CD14-positive monocyte (primary cell): ENCODE measurements around the gene FGF14. TPM values are rescaled to one million over a fixed set of nuclear protein-coding genes. Genes with fewer than 3 reads are reported as not detected.

ENCODE experiments used
- DNase-seq, 3 donors: peaks; one replicate each; pipeline ENCODE4 v3.0.0-alpha.2; 2011 to 2022
- H2AFZ ChIP-seq: 2 replicates; pipeline ENCODE4 v1.6.0; 2012; ENCODE audit warnings: mild to moderate bottlenecking, low read depth, low read length, inconsistent platforms; ENCODE audit not compliant: insufficient read depth, poor library complexity, severe bottlenecking
- H3K27ac ChIP-seq, 2 donors: 1 replicate in 1 of 2; 2 replicates in 1 of 2; pipeline ENCODE4 v1.5.1; 2012 to 2013; ENCODE audit warnings: low read length in 2 of 2, control low read depth in 1 of 2, inconsistent platforms in 1 of 2, low read depth in 1 of 2, mild to moderate bottlenecking in 1 of 2
- H3K27me3 ChIP-seq, 2 donors: one replicate each; pipeline versions ENCODE4 v1.6.0 to v1.6.1; 2011 to 2013; ENCODE audit warnings: low read length in 2 of 2; ENCODE audit not compliant: control insufficient read depth in 2 of 2, insufficient read depth in 2 of 2
- H3K36me3 ChIP-seq, 2 donors: replicated peaks in 1 of 2; 1 replicate in 1 of 2; 2 replicates in 1 of 2; pipeline versions ENCODE4 v1.5.1 to v1.6.1; 2012 to 2013; ENCODE audit warnings: low read length in 2 of 2, control low read depth in 1 of 2, inconsistent platforms in 1 of 2, mild to moderate bottlenecking in 1 of 2; ENCODE audit not compliant: insufficient read depth in 2 of 2, control insufficient read depth in 1 of 2
- H3K4me1 ChIP-seq, 2 donors: 1 replicate in 1 of 2; 2 replicates in 1 of 2; pipeline versions ENCODE4 v1.5.1 to v1.6.1; 2012 to 2013; ENCODE audit warnings: low read length in 2 of 2, control low read depth in 1 of 2, inconsistent platforms in 1 of 2, mild to moderate bottlenecking in 1 of 2, moderate library complexity in 1 of 2; ENCODE audit not compliant: insufficient read depth in 2 of 2, control insufficient read depth in 1 of 2
- H3K4me2 ChIP-seq: replicated peaks from 2 replicates; pipeline ENCODE3; 2012; ENCODE audit warnings: low read length, moderate library complexity, mild to moderate bottlenecking; ENCODE audit not compliant: poor library complexity, severe bottlenecking; ENCODE audit errors: extremely low read depth
- H3K4me3 ChIP-seq, 3 experiments: fragments of 200-600 bp in 1 of 3; sonication (generic) in 1 of 3; replicated peaks in 1 of 3; 1 replicate in 2 of 3; 2 replicates in 1 of 3; pipeline ENCODE4 v1.5.1; 2011 to 2013; ENCODE audit warnings: low read length in 3 of 3, mild to moderate bottlenecking in 3 of 3, control low read depth in 2 of 3, low read depth in 2 of 3, inconsistent platforms in 1 of 3, moderate library complexity in 1 of 3
- H3K79me2 ChIP-seq: 2 replicates; pipeline ENCODE4 v1.6.0; 2012; ENCODE audit warnings: mild to moderate bottlenecking, control low read depth, inconsistent platforms, low read length, moderate library complexity; ENCODE audit not compliant: insufficient read depth
- H3K9ac ChIP-seq: 2 replicates; pipeline ENCODE4 v1.6.0; 2017; ENCODE audit warnings: low read length, mild to moderate bottlenecking; ENCODE audit not compliant: insufficient read depth, poor library complexity, severe bottlenecking
- H3K9me3 ChIP-seq, 2 donors: replicated peaks in 1 of 2; 1 replicate in 1 of 2; 2 replicates in 1 of 2; pipeline versions ENCODE4 v1.5.1 to v1.6.1; 2012 to 2013; ENCODE audit warnings: low read length in 2 of 2, control low read depth in 1 of 2; ENCODE audit not compliant: control insufficient read depth in 1 of 2, insufficient read depth in 1 of 2
- H4K20me1 ChIP-seq: 2 replicates; pipeline ENCODE4 v1.6.0; 2012; ENCODE audit warnings: mild to moderate bottlenecking, low read length, control low read depth, moderate library complexity; ENCODE audit not compliant: insufficient read depth
- H3K27ac Mint-ChIP-seq, 7 donors: one replicate each; pipeline ENCODE4 v1.8.0; 2020; ENCODE audit warnings: mild to moderate bottlenecking in 7 of 7, mixed read lengths in 7 of 7, moderate library complexity in 6 of 7, inconsistent platforms in 2 of 7
- H3K27me3 Mint-ChIP-seq, 3 donors: one replicate each; pipeline ENCODE4 v1.8.0; 2021 to 2022; ENCODE audit warnings: low read depth in 3 of 3, mild to moderate bottlenecking in 3 of 3, mixed read lengths in 3 of 3, moderate library complexity in 3 of 3, inconsistent platforms in 1 of 3
- H3K36me3 Mint-ChIP-seq, 2 donors: one replicate each; pipeline ENCODE4 v1.8.0; 2020; ENCODE audit warnings: mixed read lengths in 2 of 2, inconsistent platforms in 1 of 2, mild to moderate bottlenecking in 1 of 2
- H3K4me1 Mint-ChIP-seq: one replicate; pipeline ENCODE4 v1.8.0; 2020; ENCODE audit warnings: mild to moderate bottlenecking, mixed read lengths
- H3K4me3 Mint-ChIP-seq, 2 donors: one replicate each; pipeline ENCODE4 v1.8.0; 2020; ENCODE audit warnings: mild to moderate bottlenecking in 2 of 2, mixed read lengths in 2 of 2, moderate library complexity in 1 of 2
- H3K9me3 Mint-ChIP-seq, 7 donors: one replicate each; pipeline ENCODE4 v1.8.0; 2020 to 2022; ENCODE audit warnings: mixed read lengths in 7 of 7, mild to moderate bottlenecking in 6 of 7, moderate library complexity in 6 of 7, inconsistent platforms in 2 of 7
- CTCF ChIP-seq: fragments of 200-600 bp; IDR thresholded peaks from one replicate; pipeline ENCODE4 v1.8.0; 2022; ENCODE audit warnings: antibody characterized with exemption, mild to moderate bottlenecking
- WGBS: methylation state at CpG from one replicate; pipeline ENCODE4 v1.1.5; 2013; ENCODE audit warnings: missing lambda C conversion rate; ENCODE audit not compliant: insufficient coverage; 5-methylcytosine and 5-hydroxymethylcytosine counted together
- intact Hi-C, 2 donors: fragments of 100-400 bp; cut with micrococcal nuclease; formaldehyde crosslinking; loops; one replicate each; pipeline versions ENCODE4 v1.15.0 to v1.15.1; 2023
- polyA plus RNA-seq, 3 donors: library from polyadenylated mRNA; depleted of rRNA in 1 of 3; unstranded in 2 of 3; stranded (reverse) in 1 of 3; fragments of 300-500 nt in 2 of 3; fragments of >200 nt in 1 of 3; fragmentation: Illumina TruSeq in 2 of 3; gene quantifications; 1 replicate in 2 of 3; 2 replicates in 1 of 3; pipeline ENCODE4 v1.2.3, GENCODE V29; 2012 to 2021

Gene FGF14
- polyA plus RNA-seq, 3 donors, result not detected

GRCh38 chr13:102250448-102250847 lies 151.4 kb downstream of the FGF14 start:
- H4K20me1 ChIP-seq, result no peaks in the 10 kb centered on the region
- no peak overlapping the region for H3K4me3 ChIP-seq
- Mint-ChIP-seq H3K36me3 (no peaks in the 10 kb centered on the region), H3K9me3 (peaks cover 0 to 12% (median 2%) of the 10 kb centered on the region in 7 donors), H3K4me3 (no peak overlapping the region), H3K27me3 (peaks cover 0 to 1% (median 0%) of the 10 kb centered on the region in 3 donors), H3K4me1 (no peaks in the 10 kb centered on the region), H3K27ac (no peak overlapping the region)
- no peak overlapping the region for H3K27ac ChIP-seq
- DNase-seq, result no peak
- no peak overlapping the region for H3K4me2 ChIP-seq
- WGBS, result no CpG with 5 or more reads among the region's 2 CpGs
- no peak overlapping the region for H3K9ac ChIP-seq
- no peaks in the 10 kb centered on the region for H3K36me3 ChIP-seq
- no peak for TF ChIP-seq CTCF
- no peaks in the 10 kb centered on the region for H3K27me3 ChIP-seq
- no peak overlapping the region for H2AFZ ChIP-seq
- H3K9me3 ChIP-seq, result peaks cover 4 to 8% of the 10 kb centered on the region in 2 donors
- no peaks in the 10 kb centered on the region for H3K79me2 ChIP-seq
- H3K4me1 ChIP-seq, result no peaks in the 10 kb centered on the region
- intact Hi-C loops, result no loop called here

- intact Hi-C loops, result no loop called here
- Histone ChIP-seq H3K9ac (no peak overlapping the region), H3K4me2 (no peak overlapping the region), H4K20me1 (no peaks in the 10 kb centered on the region), H3K36me3 (no peaks in the 10 kb centered on the region), H3K27ac (no peak overlapping the region), H3K79me2 (no peaks in the 10 kb centered on the region), H3K9me3 (no peaks in the 10 kb centered on the region), H3K4me1 (no peaks in the 10 kb centered on the region), H3K27me3 (no peaks in the 10 kb centered on the region), H2AFZ (no peak overlapping the region), H3K4me3 (no peak overlapping the region)
- Mint-ChIP-seq H3K9me3 (peaks cover 0 to 2% (median 0%) of the 10 kb centered on the region in 7 donors), H3K4me3 (no peak overlapping the region), H3K27me3 (no peaks in the 10 kb centered on the region), H3K4me1 (no peaks in the 10 kb centered on the region), H3K27ac (no peak overlapping the region), H3K36me3 (no peaks in the 10 kb centered on the region)
- WGBS, result no CpG with 5 or more reads among the region's 3 CpGs
- no peak for DNase-seq
- TF ChIP-seq CTCF, result no peak
Measured at GRCh38 chr13:102244607-102245227, 157.1 kb downstream of the FGF14 start.
